HFFc6 (cell line): ENCODE data around the gene IRF2BPL. TPM values are rescaled to one million over a fixed set of nuclear protein-coding genes. Genes with fewer than 3 reads are reported as not detected.

Experiments used
- DNase-seq: peaks from one replicate; pipeline ENCODE4 v3.0.0-alpha.2; 2018
- H3K27ac Mint-ChIP-seq: 2 replicates; pipeline ENCODE4 v1.8.0; 2020; ENCODE audit warnings: mild to moderate bottlenecking, mixed read lengths
- H3K27me3 Mint-ChIP-seq: 2 replicates; pipeline ENCODE4 v1.8.0; 2021; ENCODE audit warnings: mild to moderate bottlenecking, moderate library complexity, mixed read lengths; ENCODE audit not compliant: insufficient read depth
- H3K36me3 Mint-ChIP-seq: 2 replicates; pipeline ENCODE4 v1.8.0; 2021; ENCODE audit warnings: low read depth, mixed read lengths
- H3K4me1 Mint-ChIP-seq: 2 replicates; pipeline ENCODE4 v1.8.0; 2020; ENCODE audit warnings: low read depth, mixed read lengths
- H3K4me3 Mint-ChIP-seq: 2 replicates; pipeline ENCODE4 v1.8.0; 2020; ENCODE audit warnings: mild to moderate bottlenecking, moderate library complexity, mixed read lengths
- H3K9me3 Mint-ChIP-seq: 2 replicates; pipeline ENCODE4 v1.8.0; 2020; ENCODE audit warnings: mild to moderate bottlenecking, mixed read lengths
- total RNA-seq, 6 experiments: library from RNA; stranded (reverse); fragmentation: NEBNext Ultra II Directional; extraction: Animal tissue kit (Norgen Biotek cat#: 25700); gene quantifications; 2 replicates in 1 of 6; 3 replicates in 5 of 6; pipeline ENCODE4 v1.2.3, GENCODE V29; 2021
- TF ChIP-seq, protein P1 (sequence below): fragments of 200-600 bp; sonication (generic); IDR thresholded peaks from 2 replicates; pipeline ENCODE4 v1.5.0; 2021; ENCODE audit warnings: antibody characterized with exemption, mild to moderate bottlenecking

Gene IRF2BPL
- total RNA-seq, 6 experiments from 2014 or later = 37.1 to 46.3 (median 38.3) TPM

DNA sequence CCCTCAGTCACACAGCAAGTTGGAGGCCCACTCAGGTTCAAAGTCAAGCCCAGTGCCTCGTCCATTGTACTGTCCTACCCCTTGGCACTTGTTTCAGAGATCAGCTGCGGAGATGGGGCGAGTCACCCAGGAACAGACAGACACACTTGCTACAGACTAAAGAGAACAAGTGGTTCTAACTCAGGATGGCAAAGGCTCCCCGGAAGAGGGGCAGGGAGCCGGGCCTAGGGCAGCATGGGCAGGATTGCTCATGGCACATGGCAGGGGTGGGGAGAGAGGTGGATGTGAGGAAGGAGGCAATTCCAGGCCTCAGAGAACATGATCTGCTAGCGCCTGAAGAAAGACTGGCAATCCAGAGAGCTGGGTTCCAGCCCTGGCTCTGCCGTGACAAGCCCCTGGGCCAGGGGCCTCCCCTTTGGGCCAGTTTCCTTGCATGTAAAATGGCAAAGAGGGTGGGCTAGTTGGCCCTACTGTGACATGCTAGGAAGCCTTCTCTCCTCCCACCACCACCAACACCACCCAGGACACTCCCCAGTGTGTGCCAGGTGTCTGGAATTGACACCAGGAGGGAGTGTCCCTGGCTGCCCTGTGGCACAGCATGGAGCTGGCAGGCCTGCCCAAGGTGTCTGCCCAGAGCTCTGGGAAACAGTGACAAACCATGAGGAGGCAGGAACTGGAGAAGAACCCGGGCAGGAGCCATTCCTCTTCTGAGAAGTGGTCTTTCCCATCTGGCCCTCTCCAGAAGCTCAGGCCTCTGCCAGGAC is 24.0 kb upstream of the IRF2BPL start:
- H3K36me3 Mint-ChIP-seq = peaks cover 3% of the 10 kb centered on the region; the same call in 1 of the 2 replicates
- H3K27me3 Mint-ChIP-seq = peaks cover 1% of the 10 kb centered on the region
- H3K27ac Mint-ChIP-seq = 0 out of 2 replicates have a peak overlapping the region, but pooled peaks have one; percentile 32
- TF ChIP-seq, protein P1, sequence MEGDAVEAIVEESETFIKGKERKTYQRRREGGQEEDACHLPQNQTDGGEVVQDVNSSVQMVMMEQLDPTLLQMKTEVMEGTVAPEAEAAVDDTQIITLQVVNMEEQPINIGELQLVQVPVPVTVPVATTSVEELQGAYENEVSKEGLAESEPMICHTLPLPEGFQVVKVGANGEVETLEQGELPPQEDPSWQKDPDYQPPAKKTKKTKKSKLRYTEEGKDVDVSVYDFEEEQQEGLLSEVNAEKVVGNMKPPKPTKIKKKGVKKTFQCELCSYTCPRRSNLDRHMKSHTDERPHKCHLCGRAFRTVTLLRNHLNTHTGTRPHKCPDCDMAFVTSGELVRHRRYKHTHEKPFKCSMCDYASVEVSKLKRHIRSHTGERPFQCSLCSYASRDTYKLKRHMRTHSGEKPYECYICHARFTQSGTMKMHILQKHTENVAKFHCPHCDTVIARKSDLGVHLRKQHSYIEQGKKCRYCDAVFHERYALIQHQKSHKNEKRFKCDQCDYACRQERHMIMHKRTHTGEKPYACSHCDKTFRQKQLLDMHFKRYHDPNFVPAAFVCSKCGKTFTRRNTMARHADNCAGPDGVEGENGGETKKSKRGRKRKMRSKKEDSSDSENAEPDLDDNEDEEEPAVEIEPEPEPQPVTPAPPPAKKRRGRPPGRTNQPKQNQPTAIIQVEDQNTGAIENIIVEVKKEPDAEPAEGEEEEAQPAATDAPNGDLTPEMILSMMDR = no peak
- no peak for DNase-seq
- H3K4me1 Mint-ChIP-seq = peaks cover 16% of the 10 kb centered on the region
- H3K4me3 Mint-ChIP-seq = no peak overlapping the region
- peaks cover 6% of the 10 kb centered on the region for H3K9me3 Mint-ChIP-seq

DNA sequence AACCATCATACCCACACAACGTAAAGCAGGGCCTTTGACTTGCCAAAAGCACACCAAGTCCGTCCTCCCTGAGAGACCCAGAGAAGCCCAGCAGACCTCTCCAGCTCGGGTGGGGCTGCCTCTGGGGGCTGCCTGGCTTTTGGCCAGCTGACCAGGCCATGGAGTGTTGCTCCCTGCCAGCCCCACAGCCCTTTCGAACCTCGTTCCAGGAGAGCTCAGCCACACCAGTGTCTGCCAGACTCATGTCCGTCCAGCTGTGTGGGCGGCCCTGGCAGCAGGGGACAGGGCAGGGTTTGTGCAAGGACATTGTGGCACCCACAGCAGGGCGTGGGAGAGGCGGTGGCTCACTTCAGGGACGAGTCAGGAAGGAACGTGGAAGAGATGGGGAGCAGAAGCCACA is 22.6 kb upstream of the IRF2BPL start:
- Mint-ChIP-seq H3K27ac (no peak overlapping the region; the same call in 1 of the 2 replicates), H3K27me3 (peaks cover 1% of the 10 kb centered on the region), H3K9me3 (peaks cover 6% of the 10 kb centered on the region), H3K4me3 (no peak overlapping the region), H3K36me3 (peaks cover 3% of the 10 kb centered on the region; the same call in 1 of the 2 replicates), H3K4me1 (peaks cover 30% of the 10 kb centered on the region)
- no peak for DNase-seq
- TF ChIP-seq, protein P1 = no peak

DNA sequence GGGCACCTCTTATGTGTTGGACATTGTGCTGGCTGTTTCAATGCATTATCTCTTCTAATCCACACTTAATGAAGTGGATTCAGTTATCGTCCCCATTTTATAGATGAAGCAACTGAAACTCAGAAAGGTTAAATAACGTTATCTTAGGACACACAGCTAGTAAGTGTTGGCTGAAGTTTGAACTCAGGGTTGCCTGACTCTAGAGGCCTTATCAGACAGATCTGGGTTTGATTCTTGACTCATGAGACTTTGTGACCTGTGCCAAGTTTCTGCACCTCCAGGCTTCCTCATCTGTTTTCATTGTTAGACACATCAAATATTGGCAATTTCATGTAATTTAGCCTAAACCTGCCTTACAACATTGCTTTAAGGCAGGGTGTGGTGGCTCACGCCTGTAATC is 18.2 kb upstream of the IRF2BPL start:
- Mint-ChIP-seq H3K9me3 (no peaks in the 10 kb centered on the region), H3K36me3 (no peaks in the 10 kb centered on the region), H3K27ac (no peak overlapping the region), H3K4me1 (peaks cover 66% of the 10 kb centered on the region), H3K4me3 (no peak overlapping the region), H3K27me3 (no peaks in the 10 kb centered on the region; the same call in 1 of the 2 replicates)
- peak; percentile 40 for DNase-seq
- TF ChIP-seq, protein P1 = no peak

DNA sequence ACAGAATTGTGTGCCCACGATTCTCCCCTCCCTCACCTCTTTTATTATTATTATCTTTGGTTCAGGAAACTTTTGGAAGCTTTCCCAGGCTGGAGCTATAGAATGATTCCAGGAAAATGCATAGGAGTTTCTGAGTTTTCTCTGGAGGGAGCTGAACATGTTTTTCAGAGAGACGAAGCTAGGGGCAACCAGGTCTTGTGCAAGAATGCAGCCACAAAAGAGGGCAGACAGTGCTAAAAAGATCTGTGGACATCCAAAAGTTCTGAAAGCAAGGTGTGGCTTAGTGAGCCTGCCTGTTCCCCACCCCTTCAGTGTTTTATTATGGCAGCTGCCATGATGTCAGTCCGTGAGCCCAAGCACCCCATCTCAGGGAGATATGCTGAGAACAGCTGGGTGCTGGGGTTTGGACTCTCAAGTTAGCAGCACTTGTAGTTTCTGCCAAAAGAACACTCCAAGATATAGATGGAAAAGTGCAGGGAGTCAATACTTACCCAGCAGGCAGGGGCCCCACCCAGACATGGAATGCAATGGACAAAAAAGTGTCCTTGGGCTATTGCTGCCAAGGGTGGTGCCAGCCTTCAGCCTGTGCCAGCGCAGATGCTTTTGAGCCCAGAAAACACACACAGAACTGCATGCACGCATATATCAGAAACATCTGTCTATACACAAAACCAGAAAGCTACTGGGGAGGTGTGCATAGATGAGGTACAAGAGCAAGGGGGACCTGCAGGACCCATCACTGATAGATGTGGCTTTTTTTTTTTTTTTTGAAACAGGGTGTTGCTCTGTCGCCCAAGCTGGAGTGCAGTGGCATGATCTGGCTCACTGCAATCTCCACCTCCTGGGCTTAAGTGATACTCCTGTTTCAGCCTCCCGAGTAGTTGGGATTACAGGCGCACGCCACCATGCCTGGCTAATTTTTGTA is 17.0 kb upstream of the IRF2BPL start:
- Mint-ChIP-seq H3K9me3 (no peaks in the 10 kb centered on the region), H3K27me3 (no peaks in the 10 kb centered on the region; the same call in none of the 2 replicates), H3K36me3 (no peaks in the 10 kb centered on the region), H3K4me3 (peak overlapping the region; percentile 49), H3K4me1 (peaks cover 72% of the 10 kb centered on the region), H3K27ac (no peak overlapping the region; the same call in 1 of the 2 replicates)
- TF ChIP-seq, protein P1 = no peak
- no peak for DNase-seq

DNA sequence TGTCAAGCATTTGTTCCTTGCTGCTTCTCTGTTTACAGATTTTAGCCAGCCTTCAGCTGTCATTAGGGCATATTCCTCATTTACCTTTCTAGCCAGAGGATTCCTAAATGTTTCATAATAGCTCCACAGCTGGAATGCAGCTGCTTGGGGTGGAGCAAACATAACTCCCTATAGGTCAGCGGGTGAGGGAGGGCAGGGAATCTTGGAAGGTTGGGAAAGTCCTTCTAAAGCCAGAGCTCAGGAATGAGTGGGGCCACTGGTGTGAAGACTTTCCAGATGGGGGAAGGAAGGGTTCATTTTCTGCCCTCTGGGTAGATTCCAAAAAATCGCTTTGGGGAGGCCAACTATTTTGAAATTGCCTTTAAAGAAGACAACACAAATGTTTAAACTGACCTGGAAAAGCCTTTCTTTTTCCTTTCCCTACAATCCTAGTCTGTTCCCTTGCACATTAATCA is 16.3 kb upstream of the IRF2BPL start:
- Mint-ChIP-seq H3K4me1 (peaks cover 79% of the 10 kb centered on the region), H3K27ac (peak overlapping the region; percentile 99; the same call in 1 of the 2 replicates), H3K9me3 (no peaks in the 10 kb centered on the region)

More for the DNA sequence above, 16.3 kb upstream of the IRF2BPL start:
- H3K4me3 Mint-ChIP-seq = peak overlapping the region; percentile 49
- H3K36me3 Mint-ChIP-seq = no peaks in the 10 kb centered on the region
- DNase-seq = no peak
- TF ChIP-seq, protein P1 = no peak
- H3K27me3 Mint-ChIP-seq = no peaks in the 10 kb centered on the region; the same call in none of the 2 replicates
